Measurements from ENCODE around the gene FERD3L.

Gene FERD3L

DNA sequence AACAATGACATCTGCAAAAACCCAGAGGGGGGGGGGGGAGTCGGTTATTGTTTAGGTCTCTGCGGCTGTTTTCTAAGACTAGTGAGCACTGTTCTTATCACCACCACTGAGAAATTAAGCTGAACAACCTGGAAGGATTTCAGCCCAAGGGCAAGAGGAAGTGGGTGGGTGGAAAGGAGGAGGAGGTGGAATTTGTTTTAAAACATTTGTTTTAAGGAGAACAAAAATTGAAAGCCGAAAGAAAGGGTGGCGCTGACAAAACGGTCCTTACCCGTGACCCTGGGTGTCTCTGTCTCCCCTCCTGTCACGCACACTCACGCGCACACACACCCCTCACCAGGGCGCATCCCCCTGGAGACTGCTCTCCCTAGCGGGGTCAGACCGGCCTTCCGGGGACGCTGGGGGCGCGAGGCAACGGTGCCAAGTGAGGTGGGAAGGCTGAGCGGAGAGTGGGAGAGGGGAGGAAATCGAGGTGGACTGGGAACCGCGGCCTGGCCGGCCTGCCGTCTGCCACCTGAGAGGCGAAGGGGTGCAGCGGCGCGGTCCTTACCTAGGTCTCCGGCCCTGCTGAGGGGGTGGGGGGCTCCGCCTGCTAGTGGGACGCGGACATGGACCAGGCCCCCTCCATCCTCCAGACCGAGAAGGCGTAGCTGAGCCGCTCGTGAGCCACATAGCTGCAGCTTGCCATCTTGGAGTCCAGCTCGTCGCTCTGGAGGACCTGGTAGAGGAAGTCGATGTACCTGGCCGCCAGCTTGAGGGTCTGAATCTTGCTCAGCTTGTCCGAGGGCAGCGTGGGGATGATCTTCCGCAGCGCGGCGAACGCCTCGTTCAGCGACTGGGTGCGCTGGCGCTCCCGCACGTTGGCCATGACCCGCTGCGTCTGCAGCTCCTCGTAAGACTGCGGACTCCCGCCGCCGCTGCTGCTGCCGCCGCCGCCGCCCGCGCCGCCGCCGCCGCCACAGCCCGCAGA lies 28.8 kb downstream of the FERD3L start:
- no peak for DNase-seq

DNA sequence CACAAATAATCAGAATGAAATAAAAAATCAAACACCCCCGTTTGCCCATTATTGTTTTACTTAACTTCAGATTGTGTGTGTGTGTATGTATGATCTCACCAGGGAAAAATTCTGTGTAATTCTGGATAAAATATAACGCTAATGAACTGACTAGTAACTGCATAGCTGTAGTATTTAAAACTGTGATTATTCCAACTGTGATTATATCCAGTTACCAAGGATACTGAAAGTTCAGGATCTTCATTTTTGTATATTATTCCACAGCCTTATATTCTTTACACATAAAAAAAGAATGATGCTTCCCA lies 30.7 kb downstream of the FERD3L start:
- no peak for DNase-seq

DNA sequence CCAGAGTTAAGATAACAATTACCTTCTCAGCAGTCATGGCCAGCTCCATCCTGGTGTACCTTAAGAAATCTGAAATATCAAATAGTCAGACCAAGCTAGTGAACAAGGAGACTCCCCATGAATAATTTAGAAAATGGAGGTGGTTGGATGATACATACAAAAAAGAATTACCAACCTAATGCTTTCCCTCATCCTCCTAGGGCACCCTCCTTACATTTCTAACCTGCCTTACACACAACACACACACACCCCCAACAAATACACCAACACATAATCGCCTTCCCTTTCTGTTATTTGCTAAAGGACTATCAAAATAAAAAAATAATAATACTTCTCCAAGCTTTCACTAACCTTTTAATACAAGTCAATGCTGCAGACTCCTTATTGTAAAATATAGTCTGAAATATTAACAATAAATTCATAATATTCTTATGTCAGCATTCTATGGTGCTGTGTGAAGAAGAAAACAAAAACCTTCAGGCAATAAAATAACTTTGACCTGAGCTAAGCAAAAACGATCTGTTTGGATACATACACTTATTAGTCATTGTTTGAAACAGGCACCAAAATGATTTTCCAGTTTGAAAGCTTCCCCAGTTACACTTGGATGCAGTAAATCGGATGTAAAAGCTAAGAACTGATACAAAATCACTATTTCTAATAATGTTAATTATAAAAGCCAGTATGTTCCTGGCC lies 31.2 kb downstream of the FERD3L start:
- no peak for DNase-seq

DNA sequence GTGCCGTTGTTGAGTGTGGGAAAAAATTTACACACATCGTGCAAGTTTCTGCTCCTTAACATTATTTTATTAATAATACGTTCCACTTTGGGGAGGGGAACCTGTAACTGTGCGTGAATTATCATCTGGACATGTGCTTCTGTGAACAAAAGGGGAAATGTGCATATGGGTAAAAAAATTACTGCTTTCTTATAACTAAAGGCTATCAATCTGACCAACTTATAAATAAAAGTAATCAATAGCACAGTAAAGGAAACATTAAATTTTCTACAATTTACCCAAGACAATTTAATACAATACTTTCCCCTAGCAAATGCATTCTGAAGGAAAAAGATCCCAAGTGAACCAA lies 32.2 kb downstream of the FERD3L start:
- no peak for DNase-seq

DNA sequence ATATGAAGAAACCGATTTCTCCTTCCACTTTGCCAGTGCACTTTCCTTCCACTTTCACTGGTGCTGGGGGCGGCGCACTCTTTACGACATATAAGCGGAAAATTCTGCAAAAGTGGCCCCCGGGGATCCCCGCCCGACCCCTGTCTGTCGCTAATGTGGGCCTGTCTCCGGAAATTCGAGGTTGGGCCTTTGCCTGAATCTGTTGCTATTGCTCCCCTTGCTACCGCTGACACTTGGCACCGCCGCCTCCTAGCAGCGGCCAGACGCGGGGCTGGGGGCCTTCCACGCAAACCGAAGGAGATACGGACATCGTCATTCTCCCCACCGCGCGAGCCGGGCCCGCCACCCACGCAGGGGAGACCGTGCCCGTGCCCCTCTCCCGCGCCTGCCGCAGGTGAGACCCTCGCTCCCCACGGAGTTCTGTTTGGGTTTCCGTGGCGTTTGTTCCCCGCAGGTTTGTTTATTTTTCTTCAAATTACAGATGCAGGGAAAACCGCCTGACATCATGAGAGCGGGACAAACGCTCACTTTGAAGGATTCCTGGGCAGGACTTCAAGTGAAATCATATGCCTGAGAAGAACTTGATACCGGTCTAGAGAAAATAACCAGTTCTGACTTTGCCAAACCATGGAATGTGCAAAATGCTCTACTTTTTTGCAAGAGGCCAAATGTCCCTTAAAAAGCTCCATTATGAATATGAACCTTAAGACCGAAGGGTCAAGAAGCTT lies 32.8 kb downstream of the FERD3L start:
- no peak for DNase-seq

DNA sequence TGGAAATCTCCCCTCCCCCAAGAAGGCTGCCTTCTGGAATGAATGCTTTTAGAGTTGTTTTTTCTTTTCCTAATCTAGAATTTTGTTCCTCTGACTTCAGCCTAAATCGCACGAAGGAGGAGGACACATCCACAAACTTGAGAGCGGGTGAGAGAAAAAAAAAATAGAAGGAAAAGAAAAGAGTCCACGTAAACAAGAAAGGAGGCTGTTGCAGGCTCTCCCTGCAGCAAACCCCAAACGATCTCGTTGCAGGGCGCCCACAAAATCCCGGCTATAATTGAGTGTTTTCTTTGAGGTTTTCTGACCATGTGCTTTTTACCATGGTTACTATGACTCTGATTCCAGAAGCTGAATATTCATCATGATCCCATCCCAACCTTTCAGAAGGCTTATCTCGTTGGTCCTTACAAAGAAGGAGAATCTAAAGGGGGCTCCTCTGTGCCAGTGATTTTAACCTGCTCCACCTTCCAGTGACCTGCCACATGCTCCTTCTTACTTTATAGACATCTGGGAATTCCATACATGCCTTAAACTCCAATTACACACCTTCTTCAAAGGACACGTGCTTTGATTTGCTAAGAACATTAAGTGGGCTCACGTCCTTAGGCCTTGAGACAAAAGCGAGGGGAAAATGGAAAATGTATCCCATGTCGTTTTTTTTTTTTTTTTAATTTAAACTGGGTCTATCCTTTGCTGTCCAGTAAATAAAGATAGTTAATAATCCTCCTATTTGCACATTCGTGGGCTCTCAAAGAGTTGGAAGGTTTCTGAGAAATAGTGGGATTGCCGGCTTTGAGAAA lies 33.5 kb downstream of the FERD3L start:
- DNase-seq: no peak

DNA sequence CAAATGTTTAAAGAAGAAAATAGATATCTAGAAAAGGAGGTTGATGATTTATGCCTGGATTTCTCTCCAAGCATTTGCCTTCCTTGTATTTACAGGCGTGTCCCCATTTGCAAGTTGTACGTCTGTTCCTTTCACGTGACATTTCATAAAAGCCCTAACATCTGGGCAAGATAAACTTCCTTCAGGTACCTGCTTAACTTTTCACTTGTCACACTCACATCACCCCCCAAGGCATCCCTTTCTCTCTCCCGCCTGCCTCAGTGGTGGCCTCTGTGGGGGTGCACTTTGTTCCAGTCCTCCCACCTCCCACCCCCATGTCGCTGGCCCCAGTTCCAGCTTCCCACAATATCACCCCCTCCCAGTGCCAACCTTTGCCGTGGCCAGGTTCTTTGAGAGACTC lies 34.4 kb downstream of the FERD3L start:
- DNase-seq: no peak

DNA sequence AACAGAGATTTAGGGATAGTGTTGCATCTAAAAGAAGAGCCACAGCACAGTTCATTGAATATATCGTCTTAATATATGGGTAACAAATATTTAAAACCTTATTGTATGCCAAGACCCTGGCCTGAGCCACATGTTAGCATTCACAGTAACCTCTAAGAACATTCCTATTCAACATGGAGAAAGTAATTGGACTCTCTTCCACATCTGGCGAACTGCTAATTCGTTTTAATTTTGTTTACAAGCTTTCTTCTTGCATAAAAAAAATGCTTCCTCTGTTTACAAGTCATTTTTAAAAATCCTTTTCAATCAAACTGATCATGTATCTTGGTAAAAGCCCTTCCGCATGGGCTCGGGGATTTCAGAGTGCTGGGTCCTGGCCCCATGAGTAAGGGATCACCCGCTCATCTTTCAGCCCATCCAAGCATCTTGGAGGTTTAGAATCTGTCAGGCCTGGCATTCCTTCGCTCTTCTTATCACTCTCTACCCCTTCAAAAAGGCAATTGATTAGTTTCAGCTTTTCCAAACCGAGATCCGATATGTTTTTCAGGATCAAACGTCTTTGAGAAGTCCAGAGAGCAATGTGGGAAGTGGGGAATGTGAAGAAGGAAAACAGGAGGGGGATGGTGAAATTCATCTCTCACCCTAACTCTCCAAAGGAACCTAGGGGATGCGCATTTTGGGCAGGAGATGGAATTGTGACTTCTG lies 35.0 kb downstream of the FERD3L start:
- no peak for DNase-seq

DNA sequence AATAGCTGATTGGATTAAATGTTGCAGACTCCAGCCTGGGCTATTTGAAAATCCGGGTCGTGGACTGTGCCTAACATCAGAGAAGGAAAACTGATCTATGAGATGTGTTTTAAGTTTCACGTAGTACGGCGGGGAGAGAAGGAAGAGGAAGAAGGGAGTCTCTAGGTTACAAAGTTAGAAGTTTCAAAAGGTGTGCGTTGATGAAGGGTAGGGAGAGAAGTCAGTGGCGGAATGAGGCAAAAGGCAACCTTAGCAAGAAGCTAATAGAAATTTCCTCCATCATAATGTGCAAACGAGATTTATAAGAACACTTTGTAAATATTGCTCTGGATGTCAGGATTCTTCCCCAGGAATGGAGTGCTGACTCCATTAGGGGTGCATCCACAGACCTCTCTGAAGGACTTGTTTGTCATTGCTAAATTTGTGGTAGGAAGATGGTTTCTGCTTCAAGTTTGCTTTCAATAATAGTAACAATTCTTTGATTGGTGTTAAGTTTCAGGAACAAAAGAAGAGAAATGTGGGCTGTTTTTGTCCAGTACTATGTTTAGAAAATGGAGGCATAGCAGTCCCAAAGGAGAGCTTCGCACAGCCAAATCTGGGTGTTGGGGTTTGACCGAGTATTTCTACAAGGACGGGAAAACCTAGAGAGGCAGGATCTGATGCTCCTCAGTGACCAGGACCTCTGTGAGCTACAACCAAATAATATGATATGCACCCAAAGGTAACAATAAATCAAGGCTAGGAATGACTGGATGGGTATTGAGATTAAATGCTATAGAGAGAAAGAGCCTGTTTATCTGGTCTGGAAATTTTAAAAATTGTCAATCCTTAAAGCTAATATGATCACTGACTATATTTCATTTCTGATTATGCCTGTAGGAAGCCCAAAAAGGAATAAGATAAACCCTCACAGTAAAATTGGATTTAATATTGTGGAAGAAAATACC lies 35.9 kb downstream of the FERD3L start:
- DNase-seq: no peak

DNA sequence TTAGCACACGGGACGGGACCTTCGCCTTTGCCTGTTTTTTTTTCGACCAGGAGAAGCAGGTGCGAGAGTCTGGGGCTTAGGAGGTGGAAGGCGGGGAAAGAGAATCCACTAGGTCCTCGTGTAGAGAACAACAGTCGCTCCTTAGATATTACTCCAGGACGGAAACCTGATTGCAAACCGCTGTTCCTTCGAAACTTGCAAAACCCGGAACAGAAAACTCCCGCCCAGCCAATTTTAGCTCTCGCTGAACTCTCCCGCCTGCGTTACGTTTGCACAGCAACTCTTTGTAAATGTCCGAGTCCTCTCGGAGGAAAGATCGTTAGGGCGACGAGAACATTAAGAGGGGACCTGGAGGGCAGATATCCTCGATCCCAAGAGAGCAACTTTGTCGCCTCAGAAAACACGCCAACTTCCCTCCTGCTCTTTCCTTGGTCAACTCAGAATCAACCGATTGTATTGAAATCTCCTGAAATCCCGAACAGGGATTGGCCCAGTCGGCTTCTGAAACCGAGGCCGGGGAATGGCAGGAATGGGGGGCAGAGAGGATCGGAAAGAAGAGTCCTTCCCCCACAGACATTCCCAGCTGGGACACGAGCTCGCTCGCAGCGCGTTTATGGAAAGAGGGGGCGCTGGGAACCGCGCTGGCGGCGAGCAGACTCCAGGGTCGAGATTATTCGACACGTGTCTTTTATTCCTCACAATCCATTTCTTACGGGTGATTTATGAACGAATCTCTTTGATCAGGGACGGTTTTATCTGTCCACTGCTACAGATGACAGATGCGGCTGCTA lies 37.7 kb downstream of the FERD3L start:
- no peak for DNase-seq

DNA sequence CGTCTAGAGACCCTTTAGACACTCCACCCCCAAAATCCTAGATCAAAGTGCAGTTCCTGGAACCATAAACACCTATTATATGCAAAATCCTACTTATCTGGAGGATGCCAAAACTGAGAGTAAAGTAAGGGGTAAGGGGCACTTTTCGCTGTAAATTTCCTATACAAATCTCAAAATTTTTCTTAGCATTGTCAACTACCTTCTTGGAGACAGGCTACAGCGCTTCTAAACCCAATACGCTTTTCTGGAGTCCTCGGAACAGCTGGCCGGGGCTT lies 38.2 kb downstream of the FERD3L start:
- DNase-seq: no peak

DNA sequence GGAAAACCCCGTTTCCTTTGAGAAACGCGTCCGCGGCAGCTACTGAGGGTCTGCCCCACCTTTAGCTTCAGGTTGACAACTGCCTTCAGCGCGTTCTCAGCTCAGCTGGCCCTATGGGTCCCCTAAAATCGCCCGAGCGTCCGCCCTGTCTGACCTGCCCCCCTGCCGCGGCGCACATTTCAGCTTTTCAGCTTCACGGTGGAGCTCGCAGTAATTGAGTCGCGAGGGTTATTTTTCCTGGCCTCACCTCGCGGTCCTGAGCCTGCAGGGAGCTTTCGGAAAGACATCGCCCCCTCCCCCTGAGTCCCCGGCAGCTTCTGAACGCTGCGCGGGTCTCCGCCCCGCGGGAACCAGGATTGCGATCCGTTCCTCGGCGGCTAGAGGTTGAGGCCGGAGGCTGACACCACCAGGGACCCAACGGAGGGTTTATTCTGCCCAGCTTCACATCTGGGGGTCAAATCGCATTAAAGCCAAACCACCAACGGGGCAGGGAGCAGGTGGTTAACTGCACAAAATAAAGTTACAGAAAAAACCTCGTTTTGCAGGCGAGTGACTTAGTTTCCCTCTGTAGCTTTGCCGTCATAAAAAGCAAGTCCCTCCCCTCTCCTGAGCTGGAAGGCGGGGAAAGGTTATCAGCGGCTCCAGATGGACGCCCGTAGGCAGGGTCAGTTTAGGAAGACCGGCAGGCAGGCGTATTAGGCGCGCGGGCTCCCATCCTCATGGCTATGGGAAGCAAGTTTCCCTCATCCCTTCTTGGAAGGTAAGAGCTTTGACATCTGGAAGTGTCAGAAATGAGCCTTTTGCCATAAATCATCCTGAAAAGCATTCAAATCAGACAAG lies 38.8 kb downstream of the FERD3L start:
- DNase-seq: no peak

DNA sequence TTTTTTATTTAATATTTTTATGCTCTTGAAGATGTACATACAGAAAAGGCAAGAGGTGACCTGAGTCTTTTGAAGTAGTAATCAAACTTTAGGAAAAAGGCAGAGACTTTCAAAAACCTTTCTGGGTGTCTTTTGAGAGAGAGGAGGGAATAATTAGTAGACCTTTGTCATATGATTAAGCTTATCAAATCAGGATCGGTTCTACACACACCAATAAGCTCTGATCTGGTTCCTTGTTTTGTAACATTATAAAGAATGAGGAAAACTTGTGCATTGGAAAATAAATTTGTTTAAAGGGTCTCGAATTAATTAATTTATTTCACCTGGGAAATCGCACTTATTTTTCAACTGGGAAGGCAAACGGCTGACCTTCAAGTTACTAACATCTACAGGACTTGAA lies 39.7 kb downstream of the FERD3L start:
- no peak for DNase-seq

DNA sequence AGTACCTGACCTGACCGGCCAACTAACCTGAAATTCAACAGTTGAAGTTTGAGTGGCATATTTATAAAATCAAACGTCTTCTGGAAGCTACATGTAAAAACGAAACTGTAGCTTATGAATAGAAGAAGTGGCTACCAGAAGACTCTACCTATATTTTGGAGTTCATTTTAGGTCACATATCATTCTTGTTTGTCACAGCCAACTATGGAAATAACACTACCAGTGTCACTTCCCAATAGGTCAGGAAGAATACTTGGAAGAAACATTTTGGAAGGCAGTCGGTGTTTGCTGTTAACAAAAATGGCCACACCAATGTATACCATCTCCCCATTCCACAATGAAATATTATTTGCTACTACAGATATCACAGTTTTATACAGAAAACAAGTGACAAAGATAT lies 40.4 kb downstream of the FERD3L start:
- no peak for DNase-seq

DNA sequence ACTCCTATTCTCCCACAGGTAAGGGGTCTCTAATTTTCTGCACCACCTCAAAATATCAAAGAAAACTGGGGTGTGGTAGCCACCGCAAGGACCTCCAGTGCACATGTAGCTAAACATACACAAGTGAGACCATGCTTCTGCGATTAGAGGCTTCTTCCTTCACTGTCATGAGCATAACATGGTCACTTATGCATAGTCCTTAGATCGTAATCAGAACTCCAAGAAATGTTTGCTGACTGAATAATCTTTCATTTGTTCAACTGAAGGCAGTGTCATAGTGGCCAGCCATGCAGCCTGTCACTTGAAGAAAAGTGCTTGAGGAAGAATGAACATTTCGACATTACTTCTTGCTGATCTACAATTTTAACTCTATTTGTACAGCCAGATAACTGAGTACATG lies 42.3 kb downstream of the FERD3L start:
- no peak for DNase-seq

DNA sequence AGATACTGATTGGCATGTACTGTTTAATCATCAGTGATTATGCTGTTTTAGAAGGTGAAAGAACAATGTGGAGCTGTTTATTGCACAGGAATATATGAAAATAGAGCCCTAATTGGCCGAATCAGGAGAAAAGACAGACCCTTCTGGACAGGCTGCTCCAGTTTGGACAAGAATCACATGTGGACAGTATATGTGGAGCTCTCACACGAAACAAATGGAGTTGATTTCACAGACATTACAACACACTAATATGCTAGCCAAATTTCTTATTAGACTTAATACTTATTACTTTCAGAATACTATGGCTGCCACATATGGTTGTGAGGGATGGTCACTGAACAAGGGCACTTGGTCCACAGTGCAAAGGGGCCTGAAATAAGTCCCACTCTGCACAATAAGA lies 43.3 kb downstream of the FERD3L start:
- no peak for DNase-seq

DNA sequence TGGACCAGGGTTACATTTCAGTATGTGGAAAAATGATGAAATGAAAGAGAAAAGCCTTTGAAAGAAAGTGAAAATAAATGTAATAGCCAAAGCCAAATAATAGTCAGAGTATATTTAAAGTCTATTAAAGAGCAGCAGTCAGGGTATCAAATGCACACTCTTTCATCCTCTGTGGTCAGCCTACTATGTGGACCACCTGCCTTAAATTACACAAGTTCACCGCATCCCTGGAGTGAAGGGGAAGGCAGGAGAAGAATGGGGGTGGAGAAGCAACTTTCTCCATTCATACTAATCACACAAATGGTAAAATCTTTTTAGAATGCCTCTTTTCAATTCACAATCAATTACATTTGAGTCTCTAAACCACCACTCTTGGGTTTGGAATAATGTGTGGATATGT lies 43.7 kb downstream of the FERD3L start:
- DNase-seq: no peak

DNA sequence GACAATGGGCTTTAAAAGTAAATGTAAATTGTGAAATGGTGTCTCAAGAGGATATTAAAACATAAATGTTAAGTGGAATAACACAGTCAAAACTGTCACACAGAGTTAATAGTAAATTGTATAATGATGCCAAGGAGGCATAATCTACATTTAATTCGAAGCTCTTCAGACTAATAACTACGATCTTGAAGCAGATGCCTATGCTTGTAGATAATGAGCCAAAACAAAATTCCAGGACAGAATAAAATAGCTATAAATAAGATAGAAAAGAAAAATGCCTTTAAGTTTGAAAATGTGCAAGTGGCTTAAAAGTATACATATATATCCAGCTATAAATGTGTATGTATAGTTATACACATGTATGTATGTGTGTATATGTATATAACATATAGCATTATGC lies 45.3 kb downstream of the FERD3L start:
- DNase-seq: no peak

DNA sequence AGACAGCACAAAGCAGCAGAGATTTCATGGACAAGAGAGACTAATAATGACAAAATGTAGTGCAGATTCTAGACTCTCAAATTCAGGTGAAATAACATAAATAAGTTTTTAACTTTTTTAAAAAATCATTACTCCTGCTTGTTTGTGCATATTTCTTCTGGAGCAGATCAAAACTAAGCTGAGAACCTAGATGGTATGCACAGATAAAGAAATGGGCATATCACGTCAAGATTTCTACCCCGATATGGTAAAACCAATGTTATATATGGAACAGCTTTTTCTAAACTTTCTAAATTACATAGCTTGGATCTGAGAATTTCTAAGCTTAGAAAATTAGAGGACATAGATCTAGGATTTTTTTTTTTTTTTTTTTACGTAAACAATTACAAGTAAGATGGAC lies 46.0 kb downstream of the FERD3L start:
- no peak for DNase-seq

DNA sequence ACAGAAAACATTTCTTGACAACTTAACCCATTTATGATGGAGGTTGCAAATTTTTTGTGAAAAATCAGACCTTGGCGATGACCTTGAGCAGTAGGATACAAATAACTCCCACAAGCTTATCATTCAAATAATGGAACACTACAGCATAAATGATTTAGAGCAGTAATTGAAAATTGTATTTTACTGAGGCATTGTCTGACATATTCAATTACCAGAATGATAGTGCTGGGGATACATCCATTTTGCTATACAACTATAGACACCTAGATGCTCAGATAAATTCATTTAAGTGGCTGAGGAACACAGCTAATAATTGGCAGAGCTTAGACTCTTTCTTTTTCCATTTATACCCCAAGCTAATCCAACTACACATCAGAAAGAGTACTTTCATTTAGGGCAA lies 46.7 kb downstream of the FERD3L start:
- no peak for DNase-seq
